Esophagus muscularis mucosa (tissue), 4 donors: Measurements from ENCODE around the gene SLC7A7. TPM values are rescaled to one million over a fixed set of nuclear protein-coding genes. Genes with fewer than 3 reads are reported as not detected.

Source experiments
- DNase-seq: peaks from one replicate; pipeline ENCODE4 v3.0.0-alpha.2; 2017; ENCODE audit errors: extremely low spot score
- H3K27ac ChIP-seq, 4 donors: fragments of 200-600 bp; sonication (generic); replicated peaks in 1 of 4; 1 replicate in 3 of 4; 2 replicates in 1 of 4; pipeline ENCODE4 v1.5.1; 2016 to 2019; ENCODE audit warnings: mild to moderate bottlenecking in 1 of 4
- H3K27me3 ChIP-seq, 4 donors: fragments of 200-600 bp; sonication (generic); one replicate each; pipeline versions ENCODE4 v1.5.1 to v1.6.0; 2016 to 2019
- H3K36me3 ChIP-seq, 4 donors: fragments of 200-600 bp; sonication (generic); one replicate each; pipeline ENCODE4 v1.5.1; 2016 to 2019
- H3K4me1 ChIP-seq, 4 donors: fragments of 200-600 bp; sonication (generic); one replicate each; pipeline ENCODE4 v1.5.1; 2016 to 2019
- H3K4me3 ChIP-seq, 4 donors: fragments of 200-600 bp; sonication (generic); 1 replicate in 2 of 4; 2 replicates in 2 of 4; pipeline ENCODE4 v1.5.1; 2016 to 2019; ENCODE audit warnings: mild to moderate bottlenecking in 4 of 4, moderate library complexity in 1 of 4
- H3K9me3 ChIP-seq, 4 donors: fragments of 200-600 bp; sonication (generic); 1 replicate in 3 of 4; 2 replicates in 1 of 4; pipeline ENCODE4 v1.5.1; 2016 to 2019
- CTCF ChIP-seq, 3 experiments: fragments of 200-600 bp in 2 of 3; fragments of 450-650 bp in 1 of 3; sonication (generic) in 2 of 3; IDR thresholded peaks; one replicate each; pipeline ENCODE4 v1.5.1; 2017 to 2019; ENCODE audit warnings: antibody characterized with exemption in 3 of 3, mild to moderate bottlenecking in 2 of 3, moderate library complexity in 1 of 3
- EP300 ChIP-seq: sonication (generic); formaldehyde crosslinking; IDR thresholded peaks from one replicate; pipeline ENCODE4 v1.6.1; 2017; ENCODE audit warnings: antibody characterized with exemption
- POLR2A ChIP-seq: fragments of 450-650 bp; IDR thresholded peaks from one replicate; pipeline ENCODE4 v1.6.1; 2017; ENCODE audit warnings: antibody characterized with exemption, moderate library complexity, mild to moderate bottlenecking, low read depth
- POLR2AphosphoS5 ChIP-seq, 2 donors: sonication (generic); formaldehyde crosslinking; IDR thresholded peaks; one replicate each; pipeline ENCODE4 v1.6.1; 2017; ENCODE audit warnings: antibody characterized with exemption in 2 of 2
- WGBS: methylation state at CpG from one replicate; pipeline ENCODE4 v1.1.5; 2018; 5-methylcytosine and 5-hydroxymethylcytosine counted together
- intact Hi-C: fragments of 100-400 bp; cut with DNase I; formaldehyde crosslinking; loops from one replicate; pipeline ENCODE4 v1.15.1; 2023
- total RNA-seq, 4 donors: library from RNA; depleted of rRNA; stranded (reverse); fragments of >200 nt; gene quantifications; one replicate each; pipeline versions ENCODE4 v1.1.0 to v1.2.1, GENCODE V29; 2016

Gene SLC7A7
- total RNA-seq, 4 donors from 2014 or later = 9.6 to 22.9 (median 15.3) TPM

GRCh38 chr14:22803687-22803974, 11.6 kb downstream of the SLC7A7 start:
- no peak for TF ChIP-seq POLR2AphosphoS5 (IDR thresholded peaks at IDR 0.05)
- TF ChIP-seq EP300 = no peak
- TF ChIP-seq CTCF (IDR thresholded peaks at IDR 0.05) = no peak
- TF ChIP-seq POLR2A = no peak
- intact Hi-C loops = no loop called here
- Histone ChIP-seq H3K27me3 (peaks cover 0 to 2% (median 0%) of the 10 kb centered on the region in 4 donors), H3K9me3 (no peaks in the 10 kb centered on the region), H3K4me3 (no peak overlapping the region), H3K27ac (no peak overlapping the region), H3K4me1 (no peaks in the 10 kb centered on the region), H3K36me3 (no peaks in the 10 kb centered on the region)
- DNase-seq = no peak
- WGBS = 85% methylated on average over 3 of the region's 3 CpGs

- Histone ChIP-seq H3K9me3 (no peaks in the 10 kb centered on the region), H3K27me3 (peaks cover 0 to 2% (median 0%) of the 10 kb centered on the region in 4 donors), H3K4me1 (no peaks in the 10 kb centered on the region), H3K4me3 (no peak overlapping the region), H3K36me3 (no peaks in the 10 kb centered on the region), H3K27ac (no peak overlapping the region)
- 76% methylated on average over 12 of the region's 12 CpGs for WGBS
- TF ChIP-seq POLR2AphosphoS5 (IDR thresholded peaks at IDR 0.05) (no peak), EP300 (no peak), CTCF (IDR thresholded peaks at IDR 0.05) (no peak), POLR2A (no peak)
- no peak for DNase-seq
- intact Hi-C loops = no loop called here
Measured at GRCh38 chr14:22802860-22803686, 12.2 kb downstream of the SLC7A7 start.

GRCh38 chr14:22801716-22802115, 13.5 kb downstream of the SLC7A7 start:
- H3K9me3 ChIP-seq = no peaks in the 10 kb centered on the region
- H3K4me1 ChIP-seq = no peaks in the 10 kb centered on the region
- 88% methylated on average over 8 of the region's 8 CpGs for WGBS

GRCh38 chr14:22800346-22800745, 14.9 kb downstream of the SLC7A7 start:
- WGBS = 90% methylated on average over 10 of the region's 10 CpGs
- Histone ChIP-seq H3K36me3 (no peaks in the 10 kb centered on the region), H3K27me3 (peaks cover 0 to 2% (median 0%) of the 10 kb centered on the region in 4 donors), H3K9me3 (no peaks in the 10 kb centered on the region), H3K4me3 (no peak overlapping the region), H3K27ac (no peak overlapping the region), H3K4me1 (no peaks in the 10 kb centered on the region)
- DNase-seq = no peak
- intact Hi-C loops = no loop called here
- TF ChIP-seq CTCF (IDR thresholded peaks at IDR 0.05) = no peak
- no peak for TF ChIP-seq POLR2AphosphoS5 (IDR thresholded peaks at IDR 0.05)

More at GRCh38 chr14:22801716-22802115, 13.5 kb downstream of the SLC7A7 start:
- DNase-seq = no peak
- no peak for TF ChIP-seq EP300
- intact Hi-C loops = no loop called here
- H3K27me3 ChIP-seq = peaks cover 0 to 2% (median 0%) of the 10 kb centered on the region in 4 donors
- no peak overlapping the region for H3K27ac ChIP-seq
- H3K36me3 ChIP-seq = no peaks in the 10 kb centered on the region
- H3K4me3 ChIP-seq = no peak overlapping the region

- H3K9me3 ChIP-seq = no peaks in the 10 kb centered on the region
- no peak overlapping the region for H3K4me3 ChIP-seq
- H3K4me1 ChIP-seq = no peaks in the 10 kb centered on the region
- H3K27me3 ChIP-seq = peaks cover 0 to 2% (median 0%) of the 10 kb centered on the region in 4 donors
- no peak for DNase-seq
- intact Hi-C loops = no loop called here
- WGBS = 44% methylated on average over 2 of the region's 2 CpGs
- no peaks in the 10 kb centered on the region for H3K36me3 ChIP-seq
- TF ChIP-seq POLR2AphosphoS5 (IDR thresholded peaks at IDR 0.05) (no peak), EP300 (no peak), POLR2A (no peak), CTCF (IDR thresholded peaks at IDR 0.05) (no peak)
- no peak overlapping the region for H3K27ac ChIP-seq
Measured at GRCh38 chr14:22798528-22798927, 16.7 kb downstream of the SLC7A7 start.
